Measurements from ENCODE around the gene HASPIN. TPM values are rescaled to one million over a fixed set of nuclear protein-coding genes. Genes with fewer than 3 reads are reported as not detected.
A peak's percentile ranks its signal among the peaks of the same experiment; 100 is the strongest.

HASPIN gene
- total RNA-seq (2016; rRNA removed; fragmentation: Illumina TruSeq; extraction: Trizol) (7.8 and 8.1 TPM in 2 replicates), polyA plus RNA-seq (2011; rRNA removed) (1.9 and 2.7 TPM in 2 replicates), polyA minus RNA-seq (2011; rRNA and poly(A)+ RNA removed; ENCODE audit: low replicate concordance) (5.0 and 17.7 TPM in 2 replicates), Bru-seq, nascent RNA (percentile 61 among the genes with signal in this experiment), BruChase-seq, experiment 1, labeled RNA remaining after a 6-hour chase (percentile 71 among the genes with signal in this experiment), BruChase-seq, experiment 2, labeled RNA remaining after a 2-hour chase (percentile 75 among the genes with signal in this experiment)
- 1.3 and 1.4 TPM in 2 replicates for total RNA-seq (2016; cell fraction: cytosol; rRNA removed; fragmentation: Illumina TruSeq; extraction: Trizol; ENCODE audit: low read depth)
- 7.4 and 8.8 TPM in 2 replicates for total RNA-seq (2016; cell fraction: insoluble cytoplasmic fraction; rRNA removed; fragmentation: Illumina TruSeq; extraction: Trizol)
- total RNA-seq (2016; cell fraction: membrane; rRNA removed; fragmentation: Illumina TruSeq; extraction: Trizol) = 4.8 TPM in 2 replicates
- 4.1 and 5.0 TPM in 2 replicates for total RNA-seq (2016; cell fraction: nucleus; rRNA removed; fragmentation: Illumina TruSeq; extraction: Trizol)
- 1.5 and 1.9 TPM in 2 replicates for polyA plus RNA-seq (2011; cell fraction: cytosol; rRNA removed)
- polyA plus RNA-seq (2011; cell fraction: nucleus; rRNA removed) = 1.1 and 2.3 TPM in 2 replicates
- 1.1 and 1.9 TPM in 2 replicates for polyA plus RNA-seq (2012)
- 0.50 and 0.65 TPM in 2 replicates for polyA plus RNA-seq (2016; cell fraction: cytosol; fragmentation: Illumina TruSeq; extraction: Trizol; ENCODE audit: low read depth)
- 5.0 and 5.9 TPM in 2 replicates for polyA plus RNA-seq (2016; cell fraction: insoluble cytoplasmic fraction; fragmentation: Illumina TruSeq; extraction: Trizol; ENCODE audit: low read depth)
- polyA plus RNA-seq (2016; cell fraction: membrane; fragmentation: Illumina TruSeq; extraction: Trizol; ENCODE audit: low read depth) = 1.5 and 1.6 TPM in 2 replicates
- 3.6 and 4.4 TPM in 2 replicates for polyA plus RNA-seq (2016; cell fraction: nucleus; fragmentation: Illumina TruSeq; extraction: Trizol; ENCODE audit: insufficient read depth, low read depth)
- polyA minus RNA-seq (2011; cell fraction: cytosol; rRNA and poly(A)+ RNA removed) = 4.4 and 5.5 TPM in 2 replicates
- 3.0 and 5.7 TPM in 2 replicates for polyA minus RNA-seq (2011; cell fraction: nucleus; rRNA and poly(A)+ RNA removed)
- long read RNA-seq, experiment 1, partial matches to known transcripts = 0 of 4 reads
- long read RNA-seq, experiment 1, other reads (novel, unspliced or antisense) = 0 of 4 reads
- long read RNA-seq, experiment 2, partial matches to known transcripts = 0 of 4 reads
- long read RNA-seq, experiment 2, other reads (novel, unspliced or antisense) = 0 of 4 reads

DNA sequence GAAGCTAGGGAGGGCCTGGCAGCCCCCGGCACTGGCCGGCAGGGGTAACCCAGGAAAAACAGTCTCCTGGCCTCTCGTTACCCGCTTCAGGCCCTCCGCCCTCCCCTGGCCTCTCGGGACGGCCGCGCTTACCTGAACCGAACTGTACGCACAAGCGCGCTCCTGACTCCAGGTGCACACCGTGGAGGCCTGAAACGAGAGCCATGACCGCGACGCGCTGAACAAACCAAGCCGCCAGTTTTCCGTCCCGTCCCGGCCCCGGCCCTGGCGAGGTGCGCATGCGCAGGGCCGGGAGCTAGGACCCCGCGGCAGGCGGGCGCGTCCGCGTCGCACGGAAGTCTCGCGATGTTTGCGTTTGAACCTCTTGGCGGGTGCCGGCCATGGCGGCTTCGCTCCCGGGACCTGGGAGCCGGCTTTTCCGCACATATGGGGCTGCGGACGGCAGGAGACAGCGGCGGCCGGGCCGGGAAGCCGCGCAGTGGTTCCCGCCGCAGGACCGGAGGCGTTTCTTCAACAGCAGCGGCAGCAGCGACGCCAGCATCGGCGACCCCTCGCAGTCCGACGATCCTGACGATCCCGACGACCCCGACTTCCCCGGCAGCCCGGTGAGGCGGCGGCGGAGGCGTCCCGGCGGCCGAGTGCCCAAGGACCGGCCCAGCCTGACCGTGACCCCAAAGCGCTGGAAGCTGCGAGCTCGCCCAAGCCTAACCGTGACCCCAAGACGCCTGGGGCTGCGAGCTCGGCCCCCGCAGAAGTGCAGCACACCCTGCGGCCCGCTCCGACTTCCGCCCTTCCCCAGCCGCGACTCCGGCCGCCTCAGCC, at the start of gene HASPIN:
Gene HASPIN, plus strand, starts transcription at position 348 of the 822 bp plus-strand sequence. Its CDS starts 33 bp downstream, at position 381.
- Histone ChIP-seq H3K9ac (ENCODE audit: insufficient read depth, low read depth, low read length) (peak within 1 kb of the TSS; percentile 84), H3K36me3 (replicated peaks in 1 of 2; ENCODE audit: control insufficient read depth in 1 of 2, insufficient read depth in 2 of 2, low read length in 2 of 2) (peaks cover 0 to 3% of the 10 kb centered on the region in 2 experiments; a peak in 2 of 5 replicates), H3K4me1 (ENCODE audit: insufficient read depth, low read length) (peaks cover 49% of the 10 kb centered on the region), H3K4me3 (replicated peaks in 1 of 3; ENCODE audit: insufficient read depth in 1 of 3, low read depth in 2 of 3, low read length in 3 of 3) (peak within 1 kb of the TSS; percentile 65 to 99 (median 95)), H3K4me2 (ENCODE audit: low read depth, low read length) (peak within 1 kb of the TSS; percentile 83), H3K79me2 (ENCODE audit: insufficient read depth, low read length) (peaks cover 38% of the 10 kb centered on the region), H3K27me3 (ENCODE audit: control insufficient read depth in 1 of 2, insufficient read depth in 2 of 2, low read length in 2 of 2) (no peaks in the 10 kb centered on the region; a peak in 1 of 5 replicates), H3K9me3 (ENCODE audit: low read length) (no peaks in the 10 kb centered on the region), H4K20me1 (ENCODE audit: insufficient read depth, low read length) (no peaks in the 10 kb centered on the region), H3K27ac (ENCODE audit: extremely low read length, insufficient read depth, low read length) (peak within 1 kb of the TSS; percentile 80), H2AFZ (ENCODE audit: low read length) (peak within 1 kb of the TSS; percentile 46)
- 2% methylated on average over 24 of the region's 98 CpGs for WGBS (ENCODE audit: low lambda C conversion rate)
- CTCF ChIA-PET (ENCODE audit: low intra/inter-chr PET ratio, low total read pairs) = interaction anchor here (0.9 kb wide), 1 partner anchor 103 kb away, joined by 3 read pairs; no protein-coding TSS in a partner anchor
- POLR2A ChIA-PET = interaction anchor here (1.1 to 2.2 kb wide), 11 partner anchors 9 to 675 kb away, joined by 3 to 13 read pairs (median 5); partner anchors contain the start of genes CTNS, NCBP3, SHPK and TAX1BP3
- intact Hi-C loops (cut with micrococcal nuclease; ENCODE audit: unreplicated experiment) = no loop called here
- DNase-seq (ENCODE audit: low spot score) (peak; percentile 83), FAIRE-seq (no peak), ATAC-seq (peak; percentile 88)
- in situ Hi-C loops (cut with HindIII; ENCODE audit: extremely low pct_ligation_motif_present, low pct_unique_long_range_greater_than_20kb) = no loop called here
- BruUV-seq (replicated peaks) = no TSS peak
- TF ChIP-seq STAT5B (CRISPR knock-in tag; IDR thresholded peaks at IDR 0.05) (peak; percentile 79; the same call in 1 of the 2 replicates), NCOA2 (CRISPR knock-in tag; IDR thresholded peaks at IDR 0.05) (peak; percentile 16; the same call in 1 of the 2 replicates), KDM5B (CRISPR knock-in tag; IDR thresholded peaks at IDR 0.05; ENCODE audit: borderline replicate concordance) (peak; percentile 85), ZNF713 (CRISPR knock-in tag; IDR thresholded peaks at IDR 0.05) (0 out of 2 replicates have a peak, but pooled peaks have one; percentile 48), KLF9 (CRISPR knock-in tag; IDR thresholded peaks at IDR 0.05; ENCODE audit: low read depth) (peak; percentile 41; the same call in 1 of the 2 replicates), ZNF160 (CRISPR knock-in tag; IDR thresholded peaks at IDR 0.05) (peak; percentile 88), ZNF567 (CRISPR knock-in tag; IDR thresholded peaks at IDR 0.05; ENCODE audit: borderline replicate concordance) (0 out of 2 replicates have a peak, but pooled peaks have one; percentile 4)
- TF ChIP-seq, protein P1, sequence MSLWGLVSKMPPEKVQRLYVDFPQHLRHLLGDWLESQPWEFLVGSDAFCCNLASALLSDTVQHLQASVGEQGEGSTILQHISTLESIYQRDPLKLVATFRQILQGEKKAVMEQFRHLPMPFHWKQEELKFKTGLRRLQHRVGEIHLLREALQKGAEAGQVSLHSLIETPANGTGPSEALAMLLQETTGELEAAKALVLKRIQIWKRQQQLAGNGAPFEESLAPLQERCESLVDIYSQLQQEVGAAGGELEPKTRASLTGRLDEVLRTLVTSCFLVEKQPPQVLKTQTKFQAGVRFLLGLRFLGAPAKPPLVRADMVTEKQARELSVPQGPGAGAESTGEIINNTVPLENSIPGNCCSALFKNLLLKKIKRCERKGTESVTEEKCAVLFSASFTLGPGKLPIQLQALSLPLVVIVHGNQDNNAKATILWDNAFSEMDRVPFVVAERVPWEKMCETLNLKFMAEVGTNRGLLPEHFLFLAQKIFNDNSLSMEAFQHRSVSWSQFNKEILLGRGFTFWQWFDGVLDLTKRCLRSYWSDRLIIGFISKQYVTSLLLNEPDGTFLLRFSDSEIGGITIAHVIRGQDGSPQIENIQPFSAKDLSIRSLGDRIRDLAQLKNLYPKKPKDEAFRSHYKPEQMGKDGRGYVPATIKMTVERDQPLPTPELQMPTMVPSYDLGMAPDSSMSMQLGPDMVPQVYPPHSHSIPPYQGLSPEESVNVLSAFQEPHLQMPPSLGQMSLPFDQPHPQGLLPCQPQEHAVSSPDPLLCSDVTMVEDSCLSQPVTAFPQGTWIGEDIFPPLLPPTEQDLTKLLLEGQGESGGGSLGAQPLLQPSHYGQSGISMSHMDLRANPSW (CRISPR knock-in tag; IDR thresholded peaks at IDR 0.05; ENCODE audit: borderline replicate concordance) = no peak
- TF ChIP-seq, protein P2, sequence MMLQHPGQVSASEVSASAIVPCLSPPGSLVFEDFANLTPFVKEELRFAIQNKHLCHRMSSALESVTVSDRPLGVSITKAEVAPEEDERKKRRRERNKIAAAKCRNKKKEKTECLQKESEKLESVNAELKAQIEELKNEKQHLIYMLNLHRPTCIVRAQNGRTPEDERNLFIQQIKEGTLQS (CRISPR knock-in tag; IDR thresholded peaks at IDR 0.05) = 0 out of 2 replicates have a peak, but pooled peaks have one; percentile 33
- TF ChIP-seq, protein P3, sequence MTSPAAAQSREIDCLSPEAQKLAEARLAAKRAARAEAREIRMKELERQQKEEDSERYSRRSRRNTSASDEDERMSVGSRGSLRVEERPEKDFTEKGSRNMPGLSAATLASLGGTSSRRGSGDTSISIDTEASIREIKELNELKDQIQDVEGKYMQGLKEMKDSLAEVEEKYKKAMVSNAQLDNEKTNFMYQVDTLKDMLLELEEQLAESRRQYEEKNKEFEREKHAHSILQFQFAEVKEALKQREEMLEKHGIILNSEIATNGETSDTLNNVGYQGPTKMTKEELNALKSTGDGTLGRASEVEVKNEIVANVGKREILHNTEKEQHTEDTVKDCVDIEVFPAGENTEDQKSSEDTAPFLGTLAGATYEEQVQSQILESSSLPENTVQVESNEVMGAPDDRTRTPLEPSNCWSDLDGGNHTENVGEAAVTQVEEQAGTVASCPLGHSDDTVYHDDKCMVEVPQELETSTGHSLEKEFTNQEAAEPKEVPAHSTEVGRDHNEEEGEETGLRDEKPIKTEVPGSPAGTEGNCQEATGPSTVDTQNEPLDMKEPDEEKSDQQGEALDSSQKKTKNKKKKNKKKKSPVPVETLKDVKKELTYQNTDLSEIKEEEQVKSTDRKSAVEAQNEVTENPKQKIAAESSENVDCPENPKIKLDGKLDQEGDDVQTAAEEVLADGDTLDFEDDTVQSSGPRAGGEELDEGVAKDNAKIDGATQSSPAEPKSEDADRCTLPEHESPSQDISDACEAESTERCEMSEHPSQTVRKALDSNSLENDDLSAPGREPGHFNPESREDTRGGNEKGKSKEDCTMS (CRISPR knock-in tag; conservative IDR thresholded peaks at IDR 0.05) = no peak

All from HepG2 (cell line).